Activated CD4-positive, alpha-beta T cell treated with anti-CD3 and anti-CD28 coated beads, Interleukin-2, amount 50 U/mL, for 16 hours (primary cell): ENCODE data around the gene GRAMD2A.

Source experiments
- DNase-seq: peaks from one replicate; pipeline ENCODE4 v3.0.0-alpha.2; 2020

Gene GRAMD2A

GRCh38 chr15:72216079-72216478 is 18.5 kb upstream of the GRAMD2A start:
- no peak for DNase-seq

- no peak for DNase-seq
These were observed 10.0 kb upstream of the GRAMD2A start for GRCh38 chr15:72207558-72208085.

GRCh38 chr15:72206677-72207000 is 9.1 kb upstream of the GRAMD2A start:
- DNase-seq = no peak

GRCh38 chr15:72205896-72206676 is 8.5 kb upstream of the GRAMD2A start:
- no peak for DNase-seq

GRCh38 chr15:72205273-72205672 is 7.7 kb upstream of the GRAMD2A start:
- DNase-seq = no peak

- DNase-seq = no peak
These were observed 5.9 kb upstream of the GRAMD2A start for GRCh38 chr15:72203507-72203837.

GRCh38 chr15:72202801-72203506 is 5.4 kb upstream of the GRAMD2A start:
- DNase-seq = no peak

- no peak for DNase-seq
These were observed 4.7 kb upstream of the GRAMD2A start for GRCh38 chr15:72202302-72202701.

- no peak for DNase-seq
These were observed 3.9 kb upstream of the GRAMD2A start for GRCh38 chr15:72201391-72201921.

- no peak for DNase-seq
These were observed 3.0 kb upstream of the GRAMD2A start for GRCh38 chr15:72200395-72201237.

GRCh38 chr15:72199721-72200212 is 2.2 kb upstream of the GRAMD2A start:
- peak; percentile 77 for DNase-seq

- no peak for DNase-seq
These were observed 1.6 kb upstream of the GRAMD2A start for GRCh38 chr15:72199205-72199515.

- DNase-seq = no peak
These were observed 993 bp upstream of the GRAMD2A start for GRCh38 chr15:72198356-72199204.

GRCh38 chr15:72197041-72197459 is 537 bp downstream of the GRAMD2A start:
- DNase-seq = no peak

- DNase-seq = no peak
These were observed 1.1 kb downstream of the GRAMD2A start for GRCh38 chr15:72196409-72197040.

GRCh38 chr15:72195101-72195511 is 2.5 kb downstream of the GRAMD2A start:
- no peak for DNase-seq

GRCh38 chr15:72193836-72194396 is 3.7 kb downstream of the GRAMD2A start:
- DNase-seq = no peak

- no peak for DNase-seq
These were observed 5.2 kb downstream of the GRAMD2A start for GRCh38 chr15:72192416-72192815.

- DNase-seq = no peak
These were observed 8.2 kb downstream of the GRAMD2A start for GRCh38 chr15:72189250-72189902.

GRCh38 chr15:72184165-72184811 is 13.3 kb downstream of the GRAMD2A start:
- no peak for DNase-seq
